Measurements from ENCODE around the gene CD52.
"Not testable (repeated sequence)": the region's sequence is repeated elsewhere in the genome, so short reads cannot be mapped to it uniquely, and the experiment has no call there.

Gene CD52

GRCh38 chr1:26284597-26285347, 33.0 kb upstream of the CD52 start:
- DNase-seq: peak; percentile 92

- peak; percentile 39 for DNase-seq
These were observed 32.2 kb upstream of the CD52 start for GRCh38 chr1:26285366-26286063.

GRCh38 chr1:26286064-26286416, 31.7 kb upstream of the CD52 start:
- no peak for DNase-seq

GRCh38 chr1:26287033-26287711, 30.6 kb upstream of the CD52 start:
- DNase-seq: peak; percentile 80

GRCh38 chr1:26287811-26288210, 29.9 kb upstream of the CD52 start:
- no peak for DNase-seq

- DNase-seq: peak; percentile 48
These were observed 29.3 kb upstream of the CD52 start for GRCh38 chr1:26288311-26288941.

GRCh38 chr1:26289158-26290059, 28.3 kb upstream of the CD52 start:
- peak; percentile 41 for DNase-seq

- DNase-seq: peak; percentile 26
These were observed 27.5 kb upstream of the CD52 start for GRCh38 chr1:26290122-26290881.

- no peak for DNase-seq
These were observed 26.9 kb upstream of the CD52 start for GRCh38 chr1:26290882-26291261.

GRCh38 chr1:26291433-26291832, 26.3 kb upstream of the CD52 start:
- no peak for DNase-seq

GRCh38 chr1:26291939-26292338, 25.8 kb upstream of the CD52 start:
- DNase-seq: no peak

- not testable (repeated sequence) for DNase-seq
These were observed 25.0 kb upstream of the CD52 start for GRCh38 chr1:26292735-26293134.

- no peak for DNase-seq
These were observed 23.8 kb upstream of the CD52 start for GRCh38 chr1:26293911-26294463.

- no peak for DNase-seq
These were observed 22.3 kb upstream of the CD52 start for GRCh38 chr1:26295194-26296138.

- DNase-seq: no peak
These were observed 21.3 kb upstream of the CD52 start for GRCh38 chr1:26296340-26297056.

GRCh38 chr1:26297057-26297790, 20.5 kb upstream of the CD52 start:
- DNase-seq: no peak

- no peak for DNase-seq
These were observed 20.0 kb upstream of the CD52 start for GRCh38 chr1:26297791-26298124.

- DNase-seq: no peak
These were observed 17.0 kb upstream of the CD52 start for GRCh38 chr1:26300578-26301275.

Measured in CD4-positive, alpha-beta T cell treated with Interleukin-10 for 1 hour (primary cell).